ENCODE measurements around the gene RASSF4. TPM values are rescaled to one million over a fixed set of nuclear protein-coding genes. Genes with fewer than 3 reads are reported as not detected.
A peak's percentile ranks its signal among the peaks of the same experiment; 100 is the strongest.

Gene RASSF4
- total RNA-seq, 1 donor from 2014 or later = 2.0 TPM

DNA sequence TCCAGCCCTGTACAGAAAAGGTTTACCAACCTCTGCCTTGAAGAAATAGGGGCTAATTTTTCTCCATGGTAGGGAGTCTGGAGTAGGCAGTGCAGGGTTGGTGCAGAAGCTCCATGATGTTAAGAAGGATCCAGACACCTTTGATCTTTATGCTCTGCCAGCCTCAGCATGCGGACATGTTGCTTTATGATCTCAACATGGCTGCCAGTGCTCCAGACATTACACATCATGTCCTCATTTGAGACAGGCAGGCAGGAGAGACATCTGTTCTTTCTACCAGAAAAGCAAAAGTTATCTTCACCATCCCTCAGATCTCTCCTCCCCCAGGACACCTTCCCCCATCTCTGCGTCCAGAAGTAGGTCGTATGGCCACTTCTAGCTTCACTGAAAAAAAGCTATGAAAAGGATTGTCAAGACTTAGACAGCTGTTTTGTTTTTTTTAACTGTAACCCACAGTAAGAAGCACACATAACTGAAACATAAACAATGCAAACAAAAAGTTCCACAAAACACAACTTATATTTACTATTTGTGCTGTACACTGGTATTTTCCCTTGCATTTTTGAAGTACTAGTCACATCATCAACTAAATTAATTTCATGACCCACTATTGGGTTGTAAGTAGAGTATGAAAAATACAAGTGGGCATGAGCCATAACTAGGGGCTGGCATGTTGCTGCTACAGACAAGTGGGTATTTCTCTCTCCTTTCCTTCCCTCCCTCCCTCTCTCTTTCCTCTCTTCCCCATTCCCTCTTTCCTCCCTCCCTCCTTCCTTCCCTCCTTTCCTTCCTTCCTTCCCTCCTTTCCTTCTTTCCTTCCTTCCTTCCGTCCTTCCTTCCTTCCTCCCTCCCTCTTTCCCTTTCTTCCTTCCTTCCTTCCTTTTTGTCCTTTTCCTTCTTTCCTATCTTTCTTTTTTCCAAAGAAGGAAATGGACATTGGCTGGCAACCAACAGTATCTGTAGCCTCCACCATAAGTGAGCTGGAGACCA is 2.6 kb upstream of the RASSF4 start:
- CTCF ChIA-PET = no interaction called here
- POLR2A ChIA-PET = interaction anchor here (1.5 kb wide), 1 partner anchor 10 kb away, joined by 6 read pairs; no protein-coding TSS in a partner anchor
- intact Hi-C loops (cut with micrococcal nuclease) = no loop called here
- Mint-ChIP-seq H3K4me3 (no peak overlapping the region), H3K27ac (no peak overlapping the region), H3K9me3 (peaks cover 3% of the 10 kb centered on the region), H3K36me3 (ENCODE audit: low read depth) (peaks cover 18% of the 10 kb centered on the region), H3K27me3 (no peaks in the 10 kb centered on the region), H3K4me1 (peaks cover 30% of the 10 kb centered on the region)
- ATAC-seq (ENCODE audit: low read depth) = no peak
- TF ChIP-seq, protein P1, sequence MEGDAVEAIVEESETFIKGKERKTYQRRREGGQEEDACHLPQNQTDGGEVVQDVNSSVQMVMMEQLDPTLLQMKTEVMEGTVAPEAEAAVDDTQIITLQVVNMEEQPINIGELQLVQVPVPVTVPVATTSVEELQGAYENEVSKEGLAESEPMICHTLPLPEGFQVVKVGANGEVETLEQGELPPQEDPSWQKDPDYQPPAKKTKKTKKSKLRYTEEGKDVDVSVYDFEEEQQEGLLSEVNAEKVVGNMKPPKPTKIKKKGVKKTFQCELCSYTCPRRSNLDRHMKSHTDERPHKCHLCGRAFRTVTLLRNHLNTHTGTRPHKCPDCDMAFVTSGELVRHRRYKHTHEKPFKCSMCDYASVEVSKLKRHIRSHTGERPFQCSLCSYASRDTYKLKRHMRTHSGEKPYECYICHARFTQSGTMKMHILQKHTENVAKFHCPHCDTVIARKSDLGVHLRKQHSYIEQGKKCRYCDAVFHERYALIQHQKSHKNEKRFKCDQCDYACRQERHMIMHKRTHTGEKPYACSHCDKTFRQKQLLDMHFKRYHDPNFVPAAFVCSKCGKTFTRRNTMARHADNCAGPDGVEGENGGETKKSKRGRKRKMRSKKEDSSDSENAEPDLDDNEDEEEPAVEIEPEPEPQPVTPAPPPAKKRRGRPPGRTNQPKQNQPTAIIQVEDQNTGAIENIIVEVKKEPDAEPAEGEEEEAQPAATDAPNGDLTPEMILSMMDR (IDR thresholded peaks at IDR 0.05) = no peak
- DNase-seq = no peak

DNA sequence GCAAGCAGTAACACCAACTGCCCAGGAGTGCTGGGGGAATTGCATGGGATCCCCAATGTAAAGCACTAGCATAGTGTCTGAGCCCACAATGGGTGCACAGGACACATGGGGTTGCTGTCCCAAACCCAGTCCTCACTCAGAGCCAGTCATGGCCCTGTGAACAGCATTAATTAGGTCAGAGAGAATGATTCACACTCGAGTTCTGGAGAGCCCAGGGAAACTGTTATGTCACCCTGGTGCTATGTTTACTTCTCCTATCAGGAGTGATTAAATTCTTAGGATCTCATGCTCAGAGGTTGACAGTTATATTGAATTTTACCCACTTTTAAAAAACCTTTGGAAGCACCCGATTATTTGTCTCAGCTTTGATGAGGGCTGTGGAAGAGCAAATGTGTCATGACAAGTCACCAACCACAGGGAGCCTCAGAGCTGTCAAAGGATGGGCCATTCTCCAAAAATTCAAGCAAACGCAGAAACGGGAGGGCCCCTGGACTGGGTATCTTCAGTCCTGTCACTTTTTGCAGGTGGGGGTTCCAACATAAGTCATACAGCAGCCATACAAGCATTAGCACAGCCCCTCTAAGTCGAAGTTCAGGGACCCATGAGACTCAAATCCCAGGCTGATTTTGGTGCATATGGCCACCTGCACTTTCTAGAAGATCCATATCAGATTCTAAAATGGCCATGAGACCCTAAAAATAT is 1.3 kb upstream of the RASSF4 start:
- ATAC-seq (ENCODE audit: low read depth) (no peak), DNase-seq (no peak)
- Mint-ChIP-seq H3K9me3 (peaks cover 3% of the 10 kb centered on the region), H3K36me3 (ENCODE audit: low read depth) (peaks cover 18% of the 10 kb centered on the region), H3K4me3 (peak overlapping the region; percentile 85), H3K27me3 (no peaks in the 10 kb centered on the region), H3K4me1 (peaks cover 42% of the 10 kb centered on the region), H3K27ac (peak overlapping the region; percentile 80)
- POLR2A ChIA-PET = interaction anchor here (1.5 kb wide), 1 partner anchor 12 kb away, joined by 3 read pairs; no protein-coding TSS in a partner anchor
- CTCF ChIA-PET = no interaction called here
- intact Hi-C loops (cut with micrococcal nuclease) = loop anchor here (2.0 kb wide), 1 partner anchor 16 kb away; no protein-coding TSS in a partner anchor
- TF ChIP-seq, protein P1 (IDR thresholded peaks at IDR 0.05) = no peak

DNA sequence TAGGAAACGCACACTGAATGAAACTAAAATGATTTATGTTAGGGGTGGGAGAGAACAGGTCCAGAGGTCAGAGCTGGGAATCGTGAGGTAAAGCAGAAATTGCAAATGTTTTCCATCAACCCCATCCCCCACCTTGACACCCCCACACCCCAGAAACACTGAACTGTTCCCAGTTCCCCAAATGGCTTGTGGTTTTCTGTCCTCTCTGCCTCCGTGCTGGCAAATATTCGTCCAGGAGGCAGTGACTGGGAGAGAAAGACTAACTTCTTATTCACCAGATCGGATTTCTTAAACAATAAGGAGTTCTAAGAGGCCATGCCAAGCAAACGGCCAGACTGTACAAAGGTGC is 730 bp upstream of the RASSF4 start:
- POLR2A ChIA-PET = interaction anchor here (0.9 to 1.5 kb wide), 5 partner anchors 8 to 44 kb away, joined by 3 to 12 read pairs (median 4); no protein-coding TSS in a partner anchor
- TF ChIP-seq, protein P1 (IDR thresholded peaks at IDR 0.05) = no peak
- peaks cover 3% of the 10 kb centered on the region for H3K9me3 Mint-ChIP-seq
- peak overlapping the region; percentile 85 for H3K4me3 Mint-ChIP-seq
- CTCF ChIA-PET = no interaction called here
- peaks cover 17% of the 10 kb centered on the region for H3K36me3 Mint-ChIP-seq (ENCODE audit: low read depth)
- no peak for ATAC-seq (ENCODE audit: low read depth)
- DNase-seq = no peak
- H3K4me1 Mint-ChIP-seq = peaks cover 47% of the 10 kb centered on the region
- intact Hi-C loops (cut with micrococcal nuclease) = loop anchor here (1.0 to 2.0 kb wide), 4 partner anchors 11 to 41 kb away; partner anchors contain the start of gene ZNF22
- H3K27ac Mint-ChIP-seq = peak overlapping the region; percentile 80
- H3K27me3 Mint-ChIP-seq = no peaks in the 10 kb centered on the region

DNA sequence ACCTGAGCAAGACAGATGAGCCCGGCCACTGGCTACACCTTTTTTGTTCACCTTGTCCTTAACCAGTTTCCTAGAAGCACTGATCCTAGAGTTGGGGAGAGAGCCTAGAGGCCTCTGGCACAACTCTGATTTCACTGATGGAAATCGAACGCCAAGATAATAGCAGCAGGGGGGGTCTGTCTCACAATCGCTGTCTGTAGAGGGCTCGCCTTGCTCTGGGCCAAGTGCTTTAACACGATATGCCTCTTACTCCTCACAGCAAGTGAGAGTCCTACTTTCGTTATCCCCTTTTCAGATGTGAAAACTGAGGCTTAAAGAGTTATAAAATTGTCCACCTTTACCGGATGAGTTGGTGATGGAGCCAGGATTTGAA is 472 bp downstream of the RASSF4 start:
- TF ChIP-seq, protein P1 (IDR thresholded peaks at IDR 0.05) = no peak
- no peaks in the 10 kb centered on the region for H3K27me3 Mint-ChIP-seq
- peaks cover 56% of the 10 kb centered on the region for H3K4me1 Mint-ChIP-seq
- POLR2A ChIA-PET = interaction anchor here (1.3 to 1.5 kb wide), 4 partner anchors 8 to 43 kb away, joined by 3 to 12 read pairs (median 4); no protein-coding TSS in a partner anchor
- intact Hi-C loops (cut with micrococcal nuclease) = no loop called here
- ATAC-seq (ENCODE audit: low read depth) (no peak), DNase-seq (no peak)
- peaks cover 3% of the 10 kb centered on the region for H3K9me3 Mint-ChIP-seq
- H3K36me3 Mint-ChIP-seq (ENCODE audit: low read depth) = peaks cover 13% of the 10 kb centered on the region
- CTCF ChIA-PET = interaction anchor here (9.5 kb wide), 1 partner anchor 27 kb away, joined by 60 read pairs; no protein-coding TSS in a partner anchor
- H3K4me3 Mint-ChIP-seq = peak overlapping the region; percentile 85
- H3K27ac Mint-ChIP-seq = no peak overlapping the region

All from activated B cell treated with CpG ODN at 0.5 μM for 24 hours (primary cell).